ENCODE measurements around the gene GTF3C2.

GTF3C2 gene

GRCh38 chr2:27356382-27357181 lies at the start of gene GTF3C2:
Gene GTF3C2, minus strand, starts transcription at chr2:27356764. Its CDS starts 13,210 bp downstream, at chr2:27343554.
- peak; percentile 94 for DNase-seq (ENCODE audit: low read depth, low spot score)

GRCh38 chr2:27400348-27401135 lies 44.0 kb upstream of the GTF3C2 start:
- DNase-seq (ENCODE audit: low read depth, low spot score), result peak; percentile 56

GRCh38 chr2:27398962-27399361 lies 42.4 kb upstream of the GTF3C2 start:
- DNase-seq (ENCODE audit: low read depth, low spot score), result no peak

- no peak for DNase-seq (ENCODE audit: low read depth, low spot score)
Measured at GRCh38 chr2:27393225-27393624, 36.7 kb upstream of the GTF3C2 start.

GRCh38 chr2:27390822-27391679 lies 34.5 kb upstream of the GTF3C2 start:
- no peak for DNase-seq (ENCODE audit: low read depth, low spot score)

- no peak for DNase-seq (ENCODE audit: low read depth, low spot score)
Measured at GRCh38 chr2:27381577-27382181, 25.1 kb upstream of the GTF3C2 start.

GRCh38 chr2:27380626-27381545 lies 24.3 kb upstream of the GTF3C2 start, which contains the start of gene ZNF513:
Gene ZNF513, minus strand, starts transcription at chr2:27380734. Its CDS starts 208 bp downstream, at chr2:27380526.
- peak; percentile 84 for DNase-seq (ENCODE audit: low read depth, low spot score)

- DNase-seq (ENCODE audit: low read depth, low spot score), result no peak
Measured at GRCh38 chr2:27379836-27380625, 23.5 kb upstream of the GTF3C2 start.

- no peak for DNase-seq (ENCODE audit: low read depth, low spot score)
Measured at GRCh38 chr2:27379383-27379835, 22.8 kb upstream of the GTF3C2 start.

- DNase-seq (ENCODE audit: low read depth, low spot score), result no peak
Measured at GRCh38 chr2:27378809-27379290, 22.3 kb upstream of the GTF3C2 start.

GRCh38 chr2:27378096-27378808 lies 21.7 kb upstream of the GTF3C2 start:
- no peak for DNase-seq (ENCODE audit: low read depth, low spot score)

- no peak for DNase-seq (ENCODE audit: low read depth, low spot score)
Measured at GRCh38 chr2:27377618-27378095, 21.1 kb upstream of the GTF3C2 start.

GRCh38 chr2:27376866-27377617 lies 20.5 kb upstream of the GTF3C2 start:
- DNase-seq (ENCODE audit: low read depth, low spot score), result no peak

- DNase-seq (ENCODE audit: low read depth, low spot score), result no peak
Measured at GRCh38 chr2:27376151-27376865, 19.7 kb upstream of the GTF3C2 start.

- no peak for DNase-seq (ENCODE audit: low read depth, low spot score)
Measured at GRCh38 chr2:27375513-27376099, 19.0 kb upstream of the GTF3C2 start.

GRCh38 chr2:27373567-27373966 lies 17.0 kb upstream of the GTF3C2 start:
- DNase-seq (ENCODE audit: low read depth, low spot score), result no peak

GRCh38 chr2:27372937-27373336 lies 16.4 kb upstream of the GTF3C2 start:
- DNase-seq (ENCODE audit: low read depth, low spot score), result no peak

Measured in brain pericyte (primary cell).